Neural cell (in vitro differentiated cells): ENCODE results near the gene THAP8. TPM values are rescaled to one million over a fixed set of nuclear protein-coding genes. Genes with fewer than 3 reads are reported as not detected.
A peak's percentile ranks its signal among the peaks of the same experiment; 100 is the strongest.

Experiments used
- H2AFZ ChIP-seq: fragments of 200-600, 300-800 bp; sonication (generic), shearing (Covaris generic); 2 replicates; pipeline ENCODE4 v1.6.0; 2014; ENCODE audit warnings: low read depth, mild to moderate bottlenecking, antibody characterized with exemption, low read length, moderate library complexity
- H3F3A ChIP-seq: fragments of 200-600 bp; shearing (Covaris generic); 2 replicates; pipeline ENCODE4 v1.6.1; 2016; ENCODE audit warnings: mild to moderate bottlenecking, moderate library complexity, mixed read lengths, antibody characterized with exemption, low read length; ENCODE audit not compliant: insufficient read depth, poor library complexity, severe bottlenecking
- H3K27ac ChIP-seq: fragments of 200-600, 300-800 bp; sonication (generic), shearing (Covaris generic); 2 replicates; pipeline ENCODE4 v1.5.1; 2014; ENCODE audit warnings: mild to moderate bottlenecking, low read length, moderate library complexity
- H3K27me3 ChIP-seq: fragments of 300-800, 200-600 bp; sonication (generic), shearing (Covaris generic); 2 replicates; pipeline ENCODE4 v1.6.0; 2014; ENCODE audit warnings: mild to moderate bottlenecking, low read depth, low read length, moderate library complexity; ENCODE audit not compliant: insufficient read depth
- H3K36me3 ChIP-seq: fragments of 300-800, 200-600 bp; sonication (generic), shearing (Covaris generic); 2 replicates; pipeline ENCODE4 v1.5.1; 2014; ENCODE audit warnings: mild to moderate bottlenecking, antibody characterized with exemption, low read length, moderate library complexity; ENCODE audit not compliant: insufficient read depth
- H3K4me2 ChIP-seq: fragments of 300-800, 200-600 bp; sonication (generic), shearing (Covaris generic); 2 replicates; pipeline ENCODE4 v1.6.0; 2014; ENCODE audit warnings: mild to moderate bottlenecking, low read length
- H3K4me3 ChIP-seq: fragments of 300-800, 200-600 bp; sonication (generic), shearing (Covaris generic); 2 replicates; pipeline ENCODE4 v1.5.1; 2014; ENCODE audit warnings: mild to moderate bottlenecking, low read length, moderate library complexity
- H3K79me2 ChIP-seq: fragments of 200-600 bp; shearing (Covaris generic); replicated peaks from 2 replicates; pipeline ENCODE4 v1.6.0; 2014; ENCODE audit warnings: mild to moderate bottlenecking, low read length, moderate library complexity; ENCODE audit not compliant: insufficient read depth
- H3K9ac ChIP-seq: fragments of 300-800, 200-600 bp; sonication (generic), shearing (Covaris generic); 2 replicates; pipeline ENCODE4 v1.6.1; 2016; ENCODE audit warnings: mild to moderate bottlenecking, low read length, mixed read lengths
- H3K9me2 ChIP-seq: fragments of 200-600 bp; shearing (Covaris generic); 2 replicates; pipeline ENCODE4 v1.6.1; 2016; ENCODE audit warnings: mild to moderate bottlenecking, low read length, mixed read lengths; ENCODE audit not compliant: insufficient read depth
- H3K9me3 ChIP-seq: fragments of 200-600, 300-800 bp; sonication (generic), shearing (Covaris generic); 2 replicates; pipeline ENCODE4 v1.6.1; 2016; ENCODE audit warnings: mild to moderate bottlenecking, mixed run types, low read length, moderate library complexity, mixed read lengths
- H4K20me1 ChIP-seq: fragments of 200-600 bp; shearing (Covaris generic); 2 replicates; pipeline ENCODE4 v1.6.1; 2016; ENCODE audit warnings: mild to moderate bottlenecking, mixed run types; ENCODE audit not compliant: insufficient read depth
- EP300 ChIP-seq: fragments of 450-650 bp; conservative IDR thresholded peaks from 2 replicates; pipeline ENCODE4 v1.6.1; 2014; ENCODE audit warnings: antibody characterized with exemption, mild to moderate bottlenecking, moderate library complexity; ENCODE audit not compliant: poor library complexity, severe bottlenecking
- EZH2 ChIP-seq: fragments of 200-600, 300-800 bp; shearing (Covaris generic), sonication (generic); IDR thresholded peaks from 2 replicates; pipeline ENCODE4 v1.6.1; 2014; ENCODE audit warnings: antibody characterized with exemption, low read length, borderline replicate concordance, mild to moderate bottlenecking; ENCODE audit not compliant: insufficient read depth, poor library complexity, severe bottlenecking
- MXI1 ChIP-seq: fragments of 450-650 bp; conservative IDR thresholded peaks from 2 replicates; pipeline ENCODE4 v1.6.1; 2014; ENCODE audit warnings: antibody characterized with exemption, mild to moderate bottlenecking; ENCODE audit not compliant: poor library complexity, severe bottlenecking
- POLR2AphosphoS5 ChIP-seq: IDR thresholded peaks from 2 replicates; pipeline ENCODE4 v1.6.1; 2012
- RAD21 ChIP-seq: fragments of 450-650 bp; conservative IDR thresholded peaks from 2 replicates; pipeline ENCODE4 v1.6.1; 2014; ENCODE audit warnings: antibody characterized with exemption, mild to moderate bottlenecking, moderate library complexity
- SMC3 ChIP-seq: fragments of 450-650 bp; conservative IDR thresholded peaks from 2 replicates; pipeline ENCODE4 v1.6.1; 2014; ENCODE audit warnings: antibody characterized with exemption, mild to moderate bottlenecking, moderate library complexity; ENCODE audit not compliant: poor library complexity
- TAF1 ChIP-seq: IDR thresholded peaks from 2 replicates; pipeline ENCODE4 v1.6.1; 2012; ENCODE audit warnings: low read depth
- polyA plus RNA-seq: library from polyadenylated mRNA; depleted of rRNA; stranded (reverse); fragments of >200 nt; gene quantifications from 2 replicates; pipeline ENCODE4 v1.2.3, GENCODE V29; 2014
- TF ChIP-seq, protein P1 (sequence below): fragments of 450-650 bp; IDR thresholded peaks from 2 replicates; pipeline ENCODE4 v1.5.1; 2014; ENCODE audit warnings: antibody characterized with exemption, mild to moderate bottlenecking, moderate library complexity; ENCODE audit not compliant: poor library complexity, severe bottlenecking
- TF ChIP-seq, protein P2 (sequence below): IDR thresholded peaks from 2 replicates; pipeline ENCODE4 v1.6.1; 2012; ENCODE audit warnings: borderline replicate concordance

Gene THAP8
- polyA plus RNA-seq, 1 donor from 2014 or later, result 5.5 TPM

DNA sequence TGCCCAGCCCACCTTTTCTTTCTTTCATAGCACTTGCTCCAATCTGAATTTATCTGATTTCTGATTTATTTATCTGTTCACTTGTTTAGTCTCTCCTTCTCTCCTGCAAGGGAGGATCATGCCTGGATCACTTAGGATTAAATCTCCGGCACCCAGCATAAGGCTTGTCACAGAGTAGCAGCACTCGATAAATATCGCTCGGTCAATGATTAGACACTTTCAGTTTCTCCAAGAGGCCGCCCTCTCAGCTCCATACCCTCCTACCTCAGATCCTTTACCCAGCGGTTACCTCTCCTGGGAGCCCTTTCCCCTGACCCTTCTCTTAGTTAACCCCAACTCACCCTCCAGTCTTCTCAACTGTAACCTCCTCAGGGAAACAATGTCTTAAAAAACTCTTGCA, 22.8 kb downstream of the THAP8 start:
- peaks cover 25% of the 10 kb centered on the region for H3K79me2 ChIP-seq
- no peaks in the 10 kb centered on the region for H3K36me3 ChIP-seq
- peak overlapping the region; percentile 96 for H3K4me3 ChIP-seq
- H4K20me1 ChIP-seq, result no peaks in the 10 kb centered on the region
- H3K9ac ChIP-seq, result peak overlapping the region; percentile 96
- no peaks in the 10 kb centered on the region for H3K9me2 ChIP-seq
- no peak overlapping the region for H2AFZ ChIP-seq
- TF ChIP-seq EP300 (no peak), MXI1 (no peak), SMC3 (no peak), POLR2AphosphoS5 (no peak), RAD21 (no peak), TAF1 (no peak), EZH2 (no peak)
- TF ChIP-seq, protein P1, sequence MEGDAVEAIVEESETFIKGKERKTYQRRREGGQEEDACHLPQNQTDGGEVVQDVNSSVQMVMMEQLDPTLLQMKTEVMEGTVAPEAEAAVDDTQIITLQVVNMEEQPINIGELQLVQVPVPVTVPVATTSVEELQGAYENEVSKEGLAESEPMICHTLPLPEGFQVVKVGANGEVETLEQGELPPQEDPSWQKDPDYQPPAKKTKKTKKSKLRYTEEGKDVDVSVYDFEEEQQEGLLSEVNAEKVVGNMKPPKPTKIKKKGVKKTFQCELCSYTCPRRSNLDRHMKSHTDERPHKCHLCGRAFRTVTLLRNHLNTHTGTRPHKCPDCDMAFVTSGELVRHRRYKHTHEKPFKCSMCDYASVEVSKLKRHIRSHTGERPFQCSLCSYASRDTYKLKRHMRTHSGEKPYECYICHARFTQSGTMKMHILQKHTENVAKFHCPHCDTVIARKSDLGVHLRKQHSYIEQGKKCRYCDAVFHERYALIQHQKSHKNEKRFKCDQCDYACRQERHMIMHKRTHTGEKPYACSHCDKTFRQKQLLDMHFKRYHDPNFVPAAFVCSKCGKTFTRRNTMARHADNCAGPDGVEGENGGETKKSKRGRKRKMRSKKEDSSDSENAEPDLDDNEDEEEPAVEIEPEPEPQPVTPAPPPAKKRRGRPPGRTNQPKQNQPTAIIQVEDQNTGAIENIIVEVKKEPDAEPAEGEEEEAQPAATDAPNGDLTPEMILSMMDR, result no peak
- TF ChIP-seq, protein P2, sequence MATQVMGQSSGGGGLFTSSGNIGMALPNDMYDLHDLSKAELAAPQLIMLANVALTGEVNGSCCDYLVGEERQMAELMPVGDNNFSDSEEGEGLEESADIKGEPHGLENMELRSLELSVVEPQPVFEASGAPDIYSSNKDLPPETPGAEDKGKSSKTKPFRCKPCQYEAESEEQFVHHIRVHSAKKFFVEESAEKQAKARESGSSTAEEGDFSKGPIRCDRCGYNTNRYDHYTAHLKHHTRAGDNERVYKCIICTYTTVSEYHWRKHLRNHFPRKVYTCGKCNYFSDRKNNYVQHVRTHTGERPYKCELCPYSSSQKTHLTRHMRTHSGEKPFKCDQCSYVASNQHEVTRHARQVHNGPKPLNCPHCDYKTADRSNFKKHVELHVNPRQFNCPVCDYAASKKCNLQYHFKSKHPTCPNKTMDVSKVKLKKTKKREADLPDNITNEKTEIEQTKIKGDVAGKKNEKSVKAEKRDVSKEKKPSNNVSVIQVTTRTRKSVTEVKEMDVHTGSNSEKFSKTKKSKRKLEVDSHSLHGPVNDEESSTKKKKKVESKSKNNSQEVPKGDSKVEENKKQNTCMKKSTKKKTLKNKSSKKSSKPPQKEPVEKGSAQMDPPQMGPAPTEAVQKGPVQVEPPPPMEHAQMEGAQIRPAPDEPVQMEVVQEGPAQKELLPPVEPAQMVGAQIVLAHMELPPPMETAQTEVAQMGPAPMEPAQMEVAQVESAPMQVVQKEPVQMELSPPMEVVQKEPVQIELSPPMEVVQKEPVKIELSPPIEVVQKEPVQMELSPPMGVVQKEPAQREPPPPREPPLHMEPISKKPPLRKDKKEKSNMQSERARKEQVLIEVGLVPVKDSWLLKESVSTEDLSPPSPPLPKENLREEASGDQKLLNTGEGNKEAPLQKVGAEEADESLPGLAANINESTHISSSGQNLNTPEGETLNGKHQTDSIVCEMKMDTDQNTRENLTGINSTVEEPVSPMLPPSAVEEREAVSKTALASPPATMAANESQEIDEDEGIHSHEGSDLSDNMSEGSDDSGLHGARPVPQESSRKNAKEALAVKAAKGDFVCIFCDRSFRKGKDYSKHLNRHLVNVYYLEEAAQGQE, result no peak
- H3K9me3 ChIP-seq, result no peaks in the 10 kb centered on the region
- H3K27ac ChIP-seq, result no peak overlapping the region
- no peaks in the 10 kb centered on the region for H3K27me3 ChIP-seq
- peak overlapping the region; percentile 88 for H3K4me2 ChIP-seq
- H3F3A ChIP-seq, result no peaks in the 10 kb centered on the region

DNA sequence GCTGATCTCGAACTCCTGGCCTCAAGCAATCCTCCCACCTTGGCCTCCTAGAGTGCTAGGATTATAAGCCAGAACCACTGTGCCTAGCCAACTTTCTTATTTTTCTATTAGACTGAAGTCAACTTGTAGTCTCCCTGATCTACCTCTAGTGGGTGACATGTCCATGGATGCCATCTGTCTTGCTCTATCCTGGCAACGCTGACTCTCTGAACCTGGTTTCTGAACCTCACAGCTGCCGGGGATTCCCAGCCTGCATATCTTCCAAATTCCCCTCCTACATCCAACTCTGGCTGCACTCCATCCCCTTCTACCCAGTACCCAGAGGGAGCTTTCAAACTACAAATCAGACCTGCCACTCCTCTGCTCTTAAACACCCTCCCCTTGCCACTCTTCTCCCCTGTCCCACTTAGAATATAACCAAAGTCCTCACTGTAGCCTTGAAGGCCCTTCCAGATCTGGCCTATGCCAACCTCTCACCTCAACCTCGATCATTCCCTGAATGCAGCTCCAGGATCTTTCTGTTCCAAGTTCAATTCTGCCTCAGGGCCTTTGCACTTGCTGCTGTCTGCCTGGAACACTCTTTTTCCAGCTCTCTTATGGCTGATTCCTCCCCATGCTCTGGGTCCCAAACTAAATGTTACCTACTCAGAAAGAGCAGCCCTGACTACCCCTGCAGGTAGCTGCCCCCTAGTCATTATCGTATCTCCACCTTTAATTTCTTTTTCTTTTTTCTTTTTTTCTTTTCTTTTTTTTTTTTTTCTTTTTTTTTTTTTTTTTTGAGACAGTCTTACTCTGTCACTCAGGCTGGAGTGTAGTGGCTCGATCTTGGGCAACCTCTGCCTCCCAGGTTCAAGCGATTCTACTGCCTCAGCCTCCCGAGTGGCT, 23.6 kb downstream of the THAP8 start:
- no peaks in the 10 kb centered on the region for H3K9me3 ChIP-seq
- H3K27ac ChIP-seq, result no peak overlapping the region

More for the DNA sequence above, 23.6 kb downstream of the THAP8 start:
- Histone ChIP-seq H3K4me2 (no peak overlapping the region), H3K79me2 (peaks cover 25% of the 10 kb centered on the region), H3K36me3 (no peaks in the 10 kb centered on the region), H3F3A (no peaks in the 10 kb centered on the region), H3K9ac (no peak overlapping the region), H3K9me2 (no peaks in the 10 kb centered on the region), H2AFZ (no peak overlapping the region), H3K27me3 (no peaks in the 10 kb centered on the region), H3K4me3 (no peak overlapping the region), H4K20me1 (no peaks in the 10 kb centered on the region)
- TF ChIP-seq MXI1 (no peak), POLR2AphosphoS5 (no peak), TAF1 (no peak), SMC3 (no peak), EP300 (no peak), RAD21 (no peak), EZH2 (no peak)
- TF ChIP-seq, protein P1, result no peak
- TF ChIP-seq, protein P2, result no peak
